Measurements from ENCODE around the gene PGAM1. TPM values are rescaled to one million over a fixed set of nuclear protein-coding genes. Genes with fewer than 3 reads are reported as not detected.
A peak's percentile ranks its signal among the peaks of the same experiment; 100 is the strongest.

The PGAM1 gene
- total RNA-seq, 3 donors from 2014 or later: 162 to 182 (median 171) TPM

- DNase-seq (ENCODE audit: low spot score in 2 of 2): no peak
- intact Hi-C loops (cut with DNase I; ENCODE audit: low total_unique reads): no loop called here
- Histone ChIP-seq H3K9me3 (no peaks in the 10 kb centered on the region), H3K4me1 (no peaks in the 10 kb centered on the region), H3K27ac (no peak overlapping the region), H3K4me3 (no peak overlapping the region), H3K27me3 (no peaks in the 10 kb centered on the region), H3K36me3 (no peaks in the 10 kb centered on the region)
- TF ChIP-seq CTCF (IDR thresholded peaks at IDR 0.05) (no peak), POLR2AphosphoS5 (IDR thresholded peaks at IDR 0.05) (no peak), POLR2A (IDR thresholded peaks at IDR 0.05) (no peak)
Measured at GRCh38 chr10:97390091-97390490, 35.9 kb upstream of the PGAM1 start.

- H3K4me1 ChIP-seq: no peaks in the 10 kb centered on the region
- intact Hi-C loops (cut with DNase I; ENCODE audit: low total_unique reads): no loop called here
Measured at GRCh38 chr10:97393034-97393573, 32.9 kb upstream of the PGAM1 start.

GRCh38 chr10:97396056-97396455 is 29.9 kb upstream of the PGAM1 start:
- intact Hi-C loops (cut with DNase I; ENCODE audit: low total_unique reads): no loop called here
- Histone ChIP-seq H3K4me3 (no peak overlapping the region), H3K4me1 (peaks cover 5 to 6% of the 10 kb centered on the region in 2 donors), H3K9me3 (no peaks in the 10 kb centered on the region), H3K27me3 (no peaks in the 10 kb centered on the region), H3K36me3 (no peaks in the 10 kb centered on the region), H3K27ac (no peak overlapping the region)
- DNase-seq (ENCODE audit: low spot score in 2 of 2): no peak
- no peak for TF ChIP-seq POLR2AphosphoS5 (IDR thresholded peaks at IDR 0.05)
- no peak for TF ChIP-seq CTCF (IDR thresholded peaks at IDR 0.05)
- TF ChIP-seq POLR2A (IDR thresholded peaks at IDR 0.05): no peak

More at GRCh38 chr10:97393034-97393573, 32.9 kb upstream of the PGAM1 start:
- no peaks in the 10 kb centered on the region for H3K9me3 ChIP-seq
- no peak for DNase-seq (ENCODE audit: low spot score in 2 of 2)
- no peak overlapping the region for H3K4me3 ChIP-seq
- H3K27me3 ChIP-seq: no peaks in the 10 kb centered on the region
- no peaks in the 10 kb centered on the region for H3K36me3 ChIP-seq
- H3K27ac ChIP-seq: no peak overlapping the region
- TF ChIP-seq POLR2AphosphoS5 (IDR thresholded peaks at IDR 0.05): no peak
- TF ChIP-seq POLR2A (IDR thresholded peaks at IDR 0.05): no peak
- TF ChIP-seq CTCF (IDR thresholded peaks at IDR 0.05): no peak

DNA sequence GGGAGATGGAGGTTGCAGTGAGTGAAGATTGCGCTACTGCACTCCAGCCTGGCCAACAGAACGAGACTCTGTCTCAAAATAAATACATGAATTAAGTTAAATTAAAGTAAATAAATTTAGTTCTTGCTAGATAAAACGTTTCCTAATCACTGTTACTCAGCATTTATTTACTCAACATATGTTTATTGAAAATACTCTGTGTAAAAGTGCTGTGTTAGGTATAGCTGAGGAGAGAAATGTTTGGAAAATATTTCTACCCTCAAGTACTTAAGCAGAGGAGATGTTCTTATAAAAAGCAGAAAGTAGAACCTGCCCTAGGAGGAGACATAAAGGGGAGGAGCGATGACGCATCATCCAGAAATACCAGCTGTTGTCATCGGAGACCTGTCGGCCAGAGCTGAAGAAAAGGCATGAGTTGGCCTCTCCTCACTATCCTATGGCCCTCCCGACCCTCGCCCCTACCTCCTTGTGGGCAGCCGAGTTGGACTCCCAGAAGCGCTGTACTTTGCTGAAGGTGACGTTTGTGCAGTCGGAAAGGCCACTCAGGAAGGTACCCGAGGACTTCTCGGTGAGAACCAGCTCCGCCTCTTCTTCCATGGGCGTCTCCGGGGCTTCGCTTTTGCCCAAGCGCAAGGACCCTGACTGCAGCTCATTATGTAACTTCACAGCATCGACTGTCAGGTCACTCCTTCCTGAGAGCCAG is 26.0 kb upstream of the PGAM1 start:
- peaks cover 5 to 6% of the 10 kb centered on the region in 2 donors for H3K4me1 ChIP-seq
- peak overlapping the region; percentile 76 to 82 (median 79) for H3K4me3 ChIP-seq
- no peaks in the 10 kb centered on the region for H3K9me3 ChIP-seq
- H3K27me3 ChIP-seq: no peaks in the 10 kb centered on the region
- DNase-seq (ENCODE audit: low spot score in 2 of 2): no peak
- peak overlapping the region; percentile 85 for H3K27ac ChIP-seq
- no peak for TF ChIP-seq POLR2A (IDR thresholded peaks at IDR 0.05)
- TF ChIP-seq CTCF (IDR thresholded peaks at IDR 0.05): no peak
- TF ChIP-seq POLR2AphosphoS5 (IDR thresholded peaks at IDR 0.05): peak in 1 of 3 donors; percentile 41
- no peaks in the 10 kb centered on the region for H3K36me3 ChIP-seq
- intact Hi-C loops (cut with DNase I; ENCODE audit: low total_unique reads): no loop called here

DNA sequence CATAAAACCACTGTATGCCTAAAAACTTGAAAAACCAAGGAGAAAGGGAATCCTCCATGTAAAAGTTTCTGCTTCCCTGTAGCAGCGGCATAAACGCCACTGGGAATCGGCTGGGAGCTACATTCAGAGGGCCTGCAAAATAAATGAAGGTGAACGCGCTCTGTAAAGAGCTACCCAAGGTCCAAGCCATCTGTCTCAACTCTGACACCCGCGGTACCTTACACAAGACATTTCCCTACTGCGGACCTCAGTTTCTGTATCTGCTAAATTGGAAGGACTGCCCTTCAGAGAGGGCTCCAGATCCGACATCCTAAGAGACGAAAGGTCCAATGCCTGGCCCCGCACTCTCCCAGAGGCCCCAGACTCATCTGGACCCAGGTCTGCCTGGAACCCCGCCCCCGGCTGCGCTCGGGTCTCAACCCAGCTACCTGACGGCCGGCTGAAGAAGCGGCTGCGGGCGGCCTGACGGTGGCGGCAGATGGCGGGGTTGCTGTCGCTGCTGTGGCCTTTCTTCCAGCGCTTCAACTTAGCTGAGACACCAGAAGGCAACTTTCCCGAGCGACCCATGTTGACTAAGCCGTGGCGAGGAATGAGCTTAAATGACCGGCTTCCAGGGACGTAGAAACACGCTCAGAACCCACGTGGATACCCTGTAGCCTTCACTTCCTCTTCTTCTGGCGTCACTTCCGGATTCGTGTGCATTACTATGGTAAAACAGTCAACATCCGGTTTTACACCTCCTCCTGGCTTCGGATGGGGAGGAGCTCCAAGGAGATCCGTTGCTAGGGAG is 25.1 kb upstream of the PGAM1 start, which contains the start of gene RRP12:
Gene RRP12 (minus strand): TSS at position 676 of the 790 bp plus-strand sequence. CDS start 109 bp downstream, at position 567.
- no peaks in the 10 kb centered on the region for H3K27me3 ChIP-seq
- H3K27ac ChIP-seq: peak within 1 kb of the TSS; percentile 85
- H3K36me3 ChIP-seq: no peaks in the 10 kb centered on the region
- intact Hi-C loops (cut with DNase I; ENCODE audit: low total_unique reads): no loop called here
- TF ChIP-seq POLR2AphosphoS5 (IDR thresholded peaks at IDR 0.05): peak; percentile 44 to 84 (median 76)
- TF ChIP-seq POLR2A (IDR thresholded peaks at IDR 0.05): peak; percentile 14
- TF ChIP-seq CTCF (IDR thresholded peaks at IDR 0.05): peak in 1 of 3 donors; percentile 14
- peak within 1 kb of the TSS; percentile 76 to 82 (median 79) for H3K4me3 ChIP-seq
- H3K9me3 ChIP-seq: no peaks in the 10 kb centered on the region
- DNase-seq (ENCODE audit: low spot score in 2 of 2): peak; percentile 71 to 89
- peaks cover 5 to 6% of the 10 kb centered on the region in 2 donors for H3K4me1 ChIP-seq

All from breast epithelium (tissue), 4 donors.